Measurements from ENCODE around the gene RAB7B. TPM values are rescaled to one million over a fixed set of nuclear protein-coding genes. Genes with fewer than 3 reads are reported as not detected.

RAB7B gene
- total RNA-seq, 2 donors from 2014 or later = 0.78 TPM; not detected in 1

DNA sequence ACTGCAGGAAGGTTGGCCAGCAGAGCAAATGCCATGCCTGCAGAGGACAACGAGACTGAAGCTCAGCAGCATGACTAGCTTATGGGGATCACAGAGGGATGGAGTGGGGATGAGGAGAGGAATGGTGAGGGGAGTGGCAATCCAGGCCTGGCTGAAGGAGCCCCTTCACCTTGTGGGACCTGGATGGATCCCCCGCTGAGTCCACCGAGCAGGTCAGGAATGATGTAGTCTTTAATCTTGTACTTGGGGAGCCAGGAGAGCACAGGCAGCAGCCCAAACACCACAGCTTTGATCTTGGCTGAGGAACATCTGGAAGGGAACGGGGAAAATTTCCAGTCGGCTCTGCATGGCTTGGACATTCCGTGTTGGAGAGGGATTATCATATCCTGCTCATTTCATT, 70.4 kb downstream of the RAB7B start:
- Histone ChIP-seq H3K36me3 (replicated peaks in 1 of 2; ENCODE audit: insufficient read depth in 1 of 2, low read depth in 2 of 2) (no peaks in the 10 kb centered on the region), H3K27me3 (no peaks in the 10 kb centered on the region), H3K27ac (peak overlapping the region in 3 of 4 donors; percentile 57 to 77 (median 68)), H3K4me1 (peaks cover 26% of the 10 kb centered on the region), H3K4me3 (no peak overlapping the region), H3K9me3 (no peaks in the 10 kb centered on the region)
- ATAC-seq = no peak
- no peak for DNase-seq
- TF ChIP-seq POLR2A (IDR thresholded peaks at IDR 0.05) = no peak
- TF ChIP-seq, protein P1, sequence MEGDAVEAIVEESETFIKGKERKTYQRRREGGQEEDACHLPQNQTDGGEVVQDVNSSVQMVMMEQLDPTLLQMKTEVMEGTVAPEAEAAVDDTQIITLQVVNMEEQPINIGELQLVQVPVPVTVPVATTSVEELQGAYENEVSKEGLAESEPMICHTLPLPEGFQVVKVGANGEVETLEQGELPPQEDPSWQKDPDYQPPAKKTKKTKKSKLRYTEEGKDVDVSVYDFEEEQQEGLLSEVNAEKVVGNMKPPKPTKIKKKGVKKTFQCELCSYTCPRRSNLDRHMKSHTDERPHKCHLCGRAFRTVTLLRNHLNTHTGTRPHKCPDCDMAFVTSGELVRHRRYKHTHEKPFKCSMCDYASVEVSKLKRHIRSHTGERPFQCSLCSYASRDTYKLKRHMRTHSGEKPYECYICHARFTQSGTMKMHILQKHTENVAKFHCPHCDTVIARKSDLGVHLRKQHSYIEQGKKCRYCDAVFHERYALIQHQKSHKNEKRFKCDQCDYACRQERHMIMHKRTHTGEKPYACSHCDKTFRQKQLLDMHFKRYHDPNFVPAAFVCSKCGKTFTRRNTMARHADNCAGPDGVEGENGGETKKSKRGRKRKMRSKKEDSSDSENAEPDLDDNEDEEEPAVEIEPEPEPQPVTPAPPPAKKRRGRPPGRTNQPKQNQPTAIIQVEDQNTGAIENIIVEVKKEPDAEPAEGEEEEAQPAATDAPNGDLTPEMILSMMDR (IDR thresholded peaks at IDR 0.05) = no peak
- WGBS, 2 donors = 81 to 90% methylated on average over 6 of the region's 6 CpGs
- intact Hi-C loops (cut with DNase I) = no loop called here

DNA sequence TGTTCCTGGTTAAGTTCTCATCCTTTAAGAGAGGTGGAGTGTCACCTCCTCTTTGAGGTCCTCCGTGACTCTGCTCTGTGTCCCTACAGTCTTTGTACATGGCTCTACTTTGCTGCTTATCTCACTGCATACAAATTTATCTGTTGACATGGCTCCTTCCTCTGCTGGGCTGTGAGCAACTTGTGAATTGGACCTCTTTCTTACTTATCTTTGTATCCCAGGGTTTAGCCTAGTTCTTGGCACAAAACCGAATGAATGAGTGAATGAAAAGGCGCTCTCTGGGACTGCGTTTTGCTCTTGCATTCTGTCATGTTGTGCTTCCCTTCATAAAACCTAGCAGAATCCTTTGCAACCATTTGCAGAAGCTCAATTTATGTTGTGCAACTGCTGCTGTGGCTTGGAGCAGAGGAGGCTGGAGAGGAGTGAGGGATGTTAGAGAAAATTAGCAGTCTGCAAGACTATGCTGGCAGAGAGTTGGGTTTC, 72.4 kb downstream of the RAB7B start:
- H3K9me3 ChIP-seq = no peaks in the 10 kb centered on the region
- peaks cover 18% of the 10 kb centered on the region for H3K4me1 ChIP-seq
- no peak for ATAC-seq
- H3K27me3 ChIP-seq = no peaks in the 10 kb centered on the region
- intact Hi-C loops (cut with DNase I) = no loop called here
- 22 to 37% methylated on average over 4 of the region's 4 CpGs for WGBS, 2 donors
- H3K36me3 ChIP-seq (replicated peaks in 1 of 2; ENCODE audit: insufficient read depth in 1 of 2, low read depth in 2 of 2) = no peaks in the 10 kb centered on the region
- DNase-seq = peak in 1 of 4 donors; percentile 10
- no peak overlapping the region for H3K4me3 ChIP-seq
- TF ChIP-seq, protein P1 (IDR thresholded peaks at IDR 0.05) = no peak
- no peak for TF ChIP-seq POLR2A (IDR thresholded peaks at IDR 0.05)
- H3K27ac ChIP-seq = no peak overlapping the region

DNA sequence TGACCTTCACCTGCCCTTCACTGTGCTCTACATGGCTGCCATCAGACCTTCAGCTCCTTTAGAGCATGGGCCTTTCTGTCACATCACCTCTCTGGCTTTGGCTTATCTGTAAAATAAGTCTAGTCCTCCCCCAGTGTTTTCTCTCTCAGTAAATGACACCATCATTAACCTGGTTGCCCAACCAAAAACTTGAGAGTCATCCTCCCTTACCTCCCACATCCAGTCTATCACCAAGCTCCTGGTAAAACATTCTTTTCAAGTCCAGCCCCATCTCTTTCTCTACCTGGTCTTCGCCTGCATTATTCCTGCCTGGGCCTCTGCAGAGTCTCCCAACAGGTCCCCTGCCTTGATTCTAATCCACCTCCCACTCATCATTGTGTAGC, 73.0 kb downstream of the RAB7B start:
- Histone ChIP-seq H3K36me3 (replicated peaks in 1 of 2; ENCODE audit: insufficient read depth in 1 of 2, low read depth in 2 of 2) (no peaks in the 10 kb centered on the region), H3K4me1 (peaks cover 18% of the 10 kb centered on the region), H3K27me3 (no peaks in the 10 kb centered on the region), H3K27ac (no peak overlapping the region), H3K9me3 (no peaks in the 10 kb centered on the region), H3K4me3 (no peak overlapping the region)
- 82 to 95% methylated on average over 1 of the region's 1 CpG for WGBS, 2 donors
- intact Hi-C loops (cut with DNase I) = no loop called here
- ATAC-seq (no peak), DNase-seq (no peak)
- TF ChIP-seq POLR2A (IDR thresholded peaks at IDR 0.05) = no peak
- TF ChIP-seq, protein P1 (IDR thresholded peaks at IDR 0.05) = no peak

DNA sequence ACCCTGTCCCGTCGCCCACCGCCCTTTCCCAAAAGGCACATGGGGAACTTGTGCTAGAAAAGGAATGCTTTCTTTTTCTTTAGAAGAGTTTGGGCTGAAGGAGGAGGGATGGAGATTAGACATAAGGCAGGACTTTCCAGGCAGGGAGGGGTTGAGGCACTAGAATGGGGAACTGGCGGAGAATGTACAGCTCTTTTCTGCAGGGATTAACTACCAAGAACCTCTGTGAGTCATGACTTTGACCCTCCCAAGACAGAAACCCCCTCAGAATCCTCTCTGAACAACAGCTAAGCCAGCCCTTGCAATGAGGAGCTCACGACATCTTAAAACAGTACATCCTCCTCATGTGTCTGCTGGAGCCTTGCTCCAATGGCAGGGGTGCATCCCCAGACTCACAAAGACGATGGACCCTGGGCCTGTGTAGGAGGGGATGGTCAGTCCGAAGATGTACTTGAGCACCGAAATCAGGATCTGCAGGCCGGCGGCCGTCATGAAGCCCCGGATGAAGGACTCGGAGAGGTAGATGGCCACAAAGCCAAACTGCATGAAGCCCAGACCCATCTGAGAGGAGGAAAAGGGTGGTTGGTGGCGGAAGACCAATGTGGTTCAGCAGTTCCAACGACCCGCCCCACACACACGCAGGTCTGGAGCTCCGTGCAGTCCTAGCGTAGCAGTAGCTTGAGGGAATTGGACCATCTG, 73.5 kb downstream of the RAB7B start:
- no peaks in the 10 kb centered on the region for H3K36me3 ChIP-seq (replicated peaks in 1 of 2; ENCODE audit: insufficient read depth in 1 of 2, low read depth in 2 of 2)
- no peaks in the 10 kb centered on the region for H3K27me3 ChIP-seq
- intact Hi-C loops (cut with DNase I) = loop anchor here (5.0 kb wide), 1 partner anchor 33 kb away; no protein-coding TSS in a partner anchor
- ATAC-seq = no peak
- no peak for DNase-seq
- 88 to 93% methylated on average over 19 of the region's 19 CpGs for WGBS, 2 donors
- H3K9me3 ChIP-seq = no peaks in the 10 kb centered on the region
- no peak overlapping the region for H3K27ac ChIP-seq
- no peak overlapping the region for H3K4me3 ChIP-seq
- TF ChIP-seq, protein P1 (IDR thresholded peaks at IDR 0.05) = no peak
- TF ChIP-seq POLR2A (IDR thresholded peaks at IDR 0.05) = no peak
- H3K4me1 ChIP-seq = peaks cover 18% of the 10 kb centered on the region

DNA sequence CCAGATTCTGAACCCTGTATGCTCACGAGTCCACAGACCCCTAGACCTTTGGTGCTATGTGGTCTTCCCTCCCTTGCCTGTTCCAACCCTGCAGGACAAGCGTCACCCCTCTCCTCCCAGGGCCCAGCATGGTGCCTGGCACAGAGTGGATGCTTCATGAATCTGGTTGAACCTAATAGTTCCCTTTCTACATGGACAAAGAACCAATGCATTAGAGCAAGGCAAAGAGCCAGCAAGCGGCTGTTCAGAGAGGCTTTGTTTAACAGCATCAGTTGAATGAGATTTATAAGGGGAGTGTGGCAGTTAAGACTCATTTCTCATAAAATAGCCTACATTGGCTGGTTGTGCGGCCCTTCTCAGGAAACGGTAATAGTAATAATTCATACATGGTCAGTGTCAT, 74.9 kb downstream of the RAB7B start:
- Histone ChIP-seq H3K4me3 (no peak overlapping the region), H3K27ac (no peak overlapping the region), H3K9me3 (no peaks in the 10 kb centered on the region), H3K36me3 (replicated peaks in 1 of 2; ENCODE audit: insufficient read depth in 1 of 2, low read depth in 2 of 2) (no peaks in the 10 kb centered on the region), H3K4me1 (peaks cover 11% of the 10 kb centered on the region), H3K27me3 (no peaks in the 10 kb centered on the region)
- TF ChIP-seq, protein P1 (IDR thresholded peaks at IDR 0.05) = no peak
- TF ChIP-seq POLR2A (IDR thresholded peaks at IDR 0.05) = no peak
- ATAC-seq (no peak), DNase-seq (no peak)
- 87 to 88% methylated on average over 5 of the region's 5 CpGs for WGBS, 2 donors
- intact Hi-C loops (cut with DNase I) = loop anchor here (5.0 kb wide), 1 partner anchor 34 kb away; no protein-coding TSS in a partner anchor

All from body of pancreas (tissue), 4 donors.